ENCODE results near the gene KRT36.

The KRT36 gene

DNA sequence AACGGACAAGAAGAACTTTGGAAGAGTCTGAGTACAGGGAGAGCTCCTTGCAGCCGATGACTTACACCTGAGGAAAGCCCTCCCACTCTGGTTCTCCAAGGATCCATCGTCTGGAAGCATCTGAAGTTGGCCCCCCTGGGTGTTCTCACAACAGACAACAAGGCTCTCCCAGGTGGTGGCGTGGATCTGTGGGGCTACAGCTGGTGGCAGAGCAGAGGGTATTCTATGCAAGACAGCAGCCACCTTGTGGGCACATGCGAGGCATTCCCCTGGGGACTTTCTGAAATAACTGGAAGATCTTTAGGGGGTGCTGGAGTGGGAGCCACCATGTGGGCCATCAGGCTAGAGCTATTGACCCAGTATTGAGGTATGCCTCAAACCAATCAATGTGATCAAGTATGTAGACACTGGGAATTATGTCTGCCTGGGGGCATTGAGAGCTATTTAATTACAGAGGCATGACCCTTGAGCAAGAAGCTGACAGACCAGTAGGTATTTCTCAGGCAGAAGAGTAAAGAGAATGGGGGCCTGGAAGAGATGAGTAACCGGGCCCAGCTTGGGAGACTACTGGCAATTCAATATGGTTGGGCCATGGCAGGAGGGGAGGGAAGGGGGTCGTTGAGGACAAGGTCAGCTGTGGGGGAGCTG is 45.3 kb upstream of the KRT36 start:
- H3K36me3 ChIP-seq (ENCODE audit: insufficient read depth, low read length), result no peaks in the 10 kb centered on the region

DNA sequence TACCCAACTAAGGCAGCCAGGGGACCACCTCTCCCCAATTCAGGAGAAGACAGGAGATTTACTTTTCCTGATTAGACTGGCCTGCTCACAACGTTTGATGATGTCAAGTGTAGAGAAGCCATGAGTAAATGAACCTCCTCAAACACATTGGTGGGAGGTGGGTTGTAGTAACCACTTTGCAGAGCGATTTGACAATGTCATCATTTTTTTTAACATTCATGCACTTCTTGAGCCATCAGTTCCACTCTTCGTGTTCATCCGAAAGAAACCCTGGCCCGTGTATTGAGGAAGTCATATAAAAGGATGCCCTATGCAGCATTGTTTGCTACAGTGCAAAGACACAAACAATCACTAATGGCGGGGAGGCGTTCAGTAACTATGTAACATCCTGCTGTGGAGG is 43.9 kb upstream of the KRT36 start:
- H3K4me2 ChIP-seq (ENCODE audit: low read depth, low read length, poor library complexity, severe bottlenecking), result no peak overlapping the region
- H3K4me1 ChIP-seq (ENCODE audit: insufficient read depth, low read length, poor library complexity, severe bottlenecking), result no peaks in the 10 kb centered on the region
- no peaks in the 10 kb centered on the region for H3K79me2 ChIP-seq (ENCODE audit: insufficient read depth, low read length)
- no peak overlapping the region for H3K9ac ChIP-seq (ENCODE audit: low read depth, low read length, poor library complexity, severe bottlenecking)
- no peaks in the 10 kb centered on the region for H3K36me3 ChIP-seq (ENCODE audit: insufficient read depth, low read length)
- no peaks in the 10 kb centered on the region for H3F3A ChIP-seq (ENCODE audit: low read depth)
- no peak overlapping the region for H2AFZ ChIP-seq (ENCODE audit: low read length)
- no peaks in the 10 kb centered on the region for H3K9me3 ChIP-seq (ENCODE audit: insufficient read depth, low read depth, low read length)
- no peak overlapping the region for H3K4me3 ChIP-seq (ENCODE audit: low read length, poor library complexity, severe bottlenecking)
- no peaks in the 10 kb centered on the region for H4K20me1 ChIP-seq (ENCODE audit: insufficient read depth, low read length, poor library complexity, severe bottlenecking)
- TF ChIP-seq EZH2phosphoT487 (IDR thresholded peaks at IDR 0.05; ENCODE audit: borderline replicate concordance), result no peak
- TF ChIP-seq, protein P1, sequence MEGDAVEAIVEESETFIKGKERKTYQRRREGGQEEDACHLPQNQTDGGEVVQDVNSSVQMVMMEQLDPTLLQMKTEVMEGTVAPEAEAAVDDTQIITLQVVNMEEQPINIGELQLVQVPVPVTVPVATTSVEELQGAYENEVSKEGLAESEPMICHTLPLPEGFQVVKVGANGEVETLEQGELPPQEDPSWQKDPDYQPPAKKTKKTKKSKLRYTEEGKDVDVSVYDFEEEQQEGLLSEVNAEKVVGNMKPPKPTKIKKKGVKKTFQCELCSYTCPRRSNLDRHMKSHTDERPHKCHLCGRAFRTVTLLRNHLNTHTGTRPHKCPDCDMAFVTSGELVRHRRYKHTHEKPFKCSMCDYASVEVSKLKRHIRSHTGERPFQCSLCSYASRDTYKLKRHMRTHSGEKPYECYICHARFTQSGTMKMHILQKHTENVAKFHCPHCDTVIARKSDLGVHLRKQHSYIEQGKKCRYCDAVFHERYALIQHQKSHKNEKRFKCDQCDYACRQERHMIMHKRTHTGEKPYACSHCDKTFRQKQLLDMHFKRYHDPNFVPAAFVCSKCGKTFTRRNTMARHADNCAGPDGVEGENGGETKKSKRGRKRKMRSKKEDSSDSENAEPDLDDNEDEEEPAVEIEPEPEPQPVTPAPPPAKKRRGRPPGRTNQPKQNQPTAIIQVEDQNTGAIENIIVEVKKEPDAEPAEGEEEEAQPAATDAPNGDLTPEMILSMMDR (conservative IDR thresholded peaks at IDR 0.05; ENCODE audit: low read length), result no peak
- no peaks in the 10 kb centered on the region for H3K9me2 ChIP-seq (replicated peaks; ENCODE audit: low read depth, low read length)
- H3K27me3 ChIP-seq (ENCODE audit: insufficient read depth, low read length, poor library complexity, severe bottlenecking), result no peaks in the 10 kb centered on the region

More for the DNA sequence above, 45.3 kb upstream of the KRT36 start:
- no peaks in the 10 kb centered on the region for H3K4me1 ChIP-seq (ENCODE audit: insufficient read depth, low read length, poor library complexity, severe bottlenecking)
- no peak overlapping the region for H3K4me3 ChIP-seq (ENCODE audit: low read length, poor library complexity, severe bottlenecking)
- H3K9me2 ChIP-seq (replicated peaks; ENCODE audit: low read depth, low read length), result no peaks in the 10 kb centered on the region
- TF ChIP-seq, protein P1 (conservative IDR thresholded peaks at IDR 0.05; ENCODE audit: low read length), result no peak
- no peak for TF ChIP-seq EZH2phosphoT487 (IDR thresholded peaks at IDR 0.05; ENCODE audit: borderline replicate concordance)
- no peaks in the 10 kb centered on the region for H3F3A ChIP-seq (ENCODE audit: low read depth)
- no peak overlapping the region for H3K9ac ChIP-seq (ENCODE audit: low read depth, low read length, poor library complexity, severe bottlenecking)
- H4K20me1 ChIP-seq (ENCODE audit: insufficient read depth, low read length, poor library complexity, severe bottlenecking), result no peaks in the 10 kb centered on the region
- H3K4me2 ChIP-seq (ENCODE audit: low read depth, low read length, poor library complexity, severe bottlenecking), result no peak overlapping the region
- no peaks in the 10 kb centered on the region for H3K79me2 ChIP-seq (ENCODE audit: insufficient read depth, low read length)
- H2AFZ ChIP-seq (ENCODE audit: low read length), result no peak overlapping the region
- H3K9me3 ChIP-seq (ENCODE audit: insufficient read depth, low read depth, low read length), result no peaks in the 10 kb centered on the region
- no peaks in the 10 kb centered on the region for H3K27me3 ChIP-seq (ENCODE audit: insufficient read depth, low read length, poor library complexity, severe bottlenecking)

DNA sequence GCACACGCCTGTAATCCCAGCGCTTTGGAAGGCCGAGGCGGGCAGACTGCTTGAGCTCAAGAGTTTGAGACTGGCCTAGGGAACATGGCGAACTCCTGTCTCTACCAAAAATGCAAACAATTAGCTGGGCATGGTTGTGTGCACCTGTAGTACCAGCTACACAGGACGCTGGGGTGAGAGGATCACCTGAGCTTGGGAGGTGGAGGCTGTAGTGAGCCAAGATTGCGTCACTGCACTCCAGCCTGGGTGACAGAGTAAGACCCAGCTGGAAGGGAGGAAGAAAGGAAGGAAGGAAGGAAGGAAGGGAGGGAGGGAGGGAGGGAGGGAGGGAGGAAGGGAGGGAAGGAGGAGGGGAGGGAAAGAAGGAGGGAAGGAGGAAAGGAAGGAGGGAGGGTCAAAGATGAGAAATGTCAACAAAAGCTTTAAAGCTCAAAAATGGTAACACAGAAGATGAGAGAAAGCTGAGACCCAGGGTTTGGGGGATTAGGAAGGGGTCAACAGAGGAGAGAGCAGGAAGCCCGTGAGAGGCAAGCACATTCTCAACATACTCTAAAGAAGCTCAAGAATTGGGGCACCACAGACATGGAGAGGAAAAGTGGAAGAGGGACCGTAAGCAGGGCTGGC is 43.3 kb upstream of the KRT36 start:
- Histone ChIP-seq H3K9ac (ENCODE audit: low read depth, low read length, poor library complexity, severe bottlenecking) (no peak overlapping the region), H3K36me3 (ENCODE audit: insufficient read depth, low read length) (no peaks in the 10 kb centered on the region), H3F3A (ENCODE audit: low read depth) (no peaks in the 10 kb centered on the region), H3K27me3 (ENCODE audit: insufficient read depth, low read length, poor library complexity, severe bottlenecking) (no peaks in the 10 kb centered on the region), H3K4me1 (ENCODE audit: insufficient read depth, low read length, poor library complexity, severe bottlenecking) (no peaks in the 10 kb centered on the region), H3K4me2 (ENCODE audit: low read depth, low read length, poor library complexity, severe bottlenecking) (no peak overlapping the region), H2AFZ (ENCODE audit: low read length) (no peak overlapping the region), H3K9me2 (replicated peaks; ENCODE audit: low read depth, low read length) (no peaks in the 10 kb centered on the region), H4K20me1 (ENCODE audit: insufficient read depth, low read length, poor library complexity, severe bottlenecking) (no peaks in the 10 kb centered on the region), H3K9me3 (ENCODE audit: insufficient read depth, low read depth, low read length) (no peaks in the 10 kb centered on the region), H3K4me3 (ENCODE audit: low read length, poor library complexity, severe bottlenecking) (no peak overlapping the region), H3K79me2 (ENCODE audit: insufficient read depth, low read length) (no peaks in the 10 kb centered on the region)
- TF ChIP-seq, protein P1 (conservative IDR thresholded peaks at IDR 0.05; ENCODE audit: low read length), result no peak
- TF ChIP-seq EZH2phosphoT487 (IDR thresholded peaks at IDR 0.05; ENCODE audit: borderline replicate concordance), result no peak

Measured in Loucy (cell line).